SK-N-SH treated with all-trans-retinoic acid at 6 μM for 48 hours (cell line): ENCODE measurements around the gene SOX8.

Experiments used
- ATAC-seq: fragments of 200-7000 bp; cut with Tn5 transposase; 3 replicates; pipeline ENCODE4 v1.9.1; 2020; ENCODE audit warnings: mild to moderate bottlenecking, moderate library complexity
- ARNTL ChIP-seq: fragments of 450-650 bp; formaldehyde crosslinking; IDR thresholded peaks from 2 replicates; pipeline ENCODE4 v1.5.0; 2020; ENCODE audit warnings: low read depth, mild to moderate bottlenecking, moderate library complexity, borderline replicate concordance
- BACH2 ChIP-seq: fragments of 250-450 bp; sonication (Bioruptor Pico); IDR thresholded peaks from 2 replicates; pipeline ENCODE4 v1.9.0; 2021; ENCODE audit warnings: mild to moderate bottlenecking, borderline replicate concordance
- CREB5 ChIP-seq: fragments of 250-450 bp; sonication (Bioruptor Pico); IDR thresholded peaks from 2 replicates; pipeline ENCODE4 v1.5.1; 2020; ENCODE audit warnings: low read depth, mild to moderate bottlenecking, moderate library complexity
- CSDC2 ChIP-seq: fragments of 250-450 bp; sonication (Bioruptor Pico); IDR thresholded peaks from 2 replicates; pipeline ENCODE4 v1.5.0; 2020; ENCODE audit warnings: mild to moderate bottlenecking, moderate library complexity
- CSRNP3 ChIP-seq: fragments of 250-450 bp; sonication (Bioruptor Pico); IDR thresholded peaks from 2 replicates; pipeline ENCODE4 v1.5.1; 2021; ENCODE audit warnings: mild to moderate bottlenecking, moderate library complexity
- ESRRG ChIP-seq: fragments of 250-450 bp; sonication (Bioruptor Pico); IDR thresholded peaks from 2 replicates; pipeline ENCODE4 v1.6.1; 2021; ENCODE audit warnings: mild to moderate bottlenecking
- GLIS3 ChIP-seq: fragments of 250-450 bp; sonication (Bioruptor Pico); IDR thresholded peaks from 2 replicates; pipeline ENCODE4 v1.5.0; 2020; ENCODE audit warnings: mild to moderate bottlenecking, moderate library complexity
- OSR1 ChIP-seq: fragments of 250-450 bp; sonication (Bioruptor Pico); IDR thresholded peaks from 2 replicates; pipeline ENCODE4 v1.8.0; 2022; ENCODE audit warnings: moderate library complexity, mild to moderate bottlenecking, inconsistent platforms
- PATZ1 ChIP-seq: fragments of 250-450 bp; sonication (Bioruptor Pico); IDR thresholded peaks from 2 replicates; pipeline ENCODE4 v1.8.0; 2020; ENCODE audit warnings: mild to moderate bottlenecking, moderate library complexity, borderline replicate concordance
- POU6F1 ChIP-seq: fragments of 250-450 bp; sonication (Bioruptor Pico); IDR thresholded peaks from 2 replicates; pipeline ENCODE4 v1.8.0; 2021; ENCODE audit warnings: low read depth, mild to moderate bottlenecking, moderate library complexity, borderline replicate concordance
- PPARA ChIP-seq: fragments of 250-450 bp; sonication (Bioruptor Pico); IDR thresholded peaks from 2 replicates; pipeline ENCODE4 v1.5.0; 2020; ENCODE audit warnings: mild to moderate bottlenecking, borderline replicate concordance
- RARB ChIP-seq: fragments of 250-450 bp; sonication (Bioruptor Pico); IDR thresholded peaks from 2 replicates; pipeline ENCODE4 v1.8.0; 2021; ENCODE audit warnings: mild to moderate bottlenecking, moderate library complexity
- SNAI2 ChIP-seq: fragments of 250-450 bp; sonication (Bioruptor Pico); IDR thresholded peaks from 2 replicates; pipeline ENCODE4 v1.5.0; 2020; ENCODE audit warnings: mild to moderate bottlenecking, moderate library complexity
- TCF4 ChIP-seq: fragments of 250-450 bp; sonication (Bioruptor Pico); IDR thresholded peaks from 2 replicates; pipeline ENCODE4 v1.8.0; 2021; ENCODE audit warnings: mild to moderate bottlenecking, moderate library complexity, borderline replicate concordance
- TOX ChIP-seq: fragments of 250-450 bp; sonication (Bioruptor Pico); IDR thresholded peaks from 2 replicates; pipeline ENCODE4 v1.8.0; 2021; ENCODE audit warnings: mild to moderate bottlenecking, moderate library complexity, borderline replicate concordance
- TSHZ2 ChIP-seq: fragments of 250-450 bp; sonication (Bioruptor Pico); IDR thresholded peaks from 2 replicates; pipeline ENCODE4 v1.5.0; 2020; ENCODE audit warnings: mild to moderate bottlenecking, moderate library complexity
- ZC3H10 ChIP-seq: fragments of 250-450 bp; sonication (Bioruptor Pico); IDR thresholded peaks from 2 replicates; pipeline ENCODE4 v1.5.1; 2021; ENCODE audit warnings: mild to moderate bottlenecking, moderate library complexity
- ZFP3 ChIP-seq: fragments of 250-450 bp; sonication (Bioruptor Pico); IDR thresholded peaks from 2 replicates; pipeline ENCODE4 v1.5.0; 2020; ENCODE audit warnings: mild to moderate bottlenecking, moderate library complexity
- ZNF565 ChIP-seq: fragments of 450-650 bp; formaldehyde crosslinking; conservative IDR thresholded peaks from 2 replicates; pipeline ENCODE4 v1.5.0; 2020; ENCODE audit warnings: low read depth, mild to moderate bottlenecking, moderate library complexity
- ZNF70 ChIP-seq: fragments of 450-650 bp; formaldehyde crosslinking; IDR thresholded peaks from 2 replicates; pipeline ENCODE4 v1.5.0; 2020; ENCODE audit warnings: mild to moderate bottlenecking, moderate library complexity
- ZNF8 ChIP-seq: fragments of 450-650 bp; formaldehyde crosslinking; IDR thresholded peaks from 2 replicates; pipeline ENCODE4 v1.5.0; 2020; ENCODE audit warnings: mild to moderate bottlenecking, moderate library complexity

Gene SOX8

GRCh38 chr16:1028524-1029258 lies 47.1 kb downstream of the SOX8 start:
- TF ChIP-seq BACH2 (CRISPR knock-in tag) (no peak), SNAI2 (CRISPR knock-in tag) (no peak), TOX (no peak), PPARA (CRISPR knock-in tag) (no peak), ZNF565 (no peak), CREB5 (CRISPR knock-in tag) (no peak), ESRRG (CRISPR knock-in tag) (no peak), TCF4 (no peak), TSHZ2 (CRISPR knock-in tag) (no peak), POU6F1 (CRISPR knock-in tag) (no peak), ZFP3 (CRISPR knock-in tag) (no peak), ARNTL (CRISPR knock-in tag) (no peak), CSDC2 (no peak), CSRNP3 (CRISPR knock-in tag) (no peak), ZC3H10 (CRISPR knock-in tag) (no peak), PATZ1 (CRISPR knock-in tag) (no peak), GLIS3 (CRISPR knock-in tag) (no peak)
- peak; percentile 37 for ATAC-seq

GRCh38 chr16:1029259-1029545 lies 47.6 kb downstream of the SOX8 start:
- TF ChIP-seq ESRRG (CRISPR knock-in tag) (no peak), ZC3H10 (CRISPR knock-in tag) (no peak), ZNF565 (no peak), ZFP3 (CRISPR knock-in tag) (no peak), OSR1 (CRISPR knock-in tag) (no peak), TOX (no peak), ZNF70 (CRISPR knock-in tag) (no peak), RARB (CRISPR knock-in tag) (no peak), ARNTL (CRISPR knock-in tag) (no peak), ZNF8 (CRISPR knock-in tag) (no peak), PATZ1 (CRISPR knock-in tag) (no peak), SNAI2 (CRISPR knock-in tag) (no peak)
- ATAC-seq = no peak
